GM12872 (cell line): ENCODE results near the gene AIP.

Experiments
- CTCF ChIP-seq: IDR thresholded peaks from 3 replicates; pipeline ENCODE4 v1.5.1; 2011; ENCODE audit warnings: low read depth, mild to moderate bottlenecking, low read length, moderate library complexity; ENCODE audit not compliant: insufficient read depth

AIP gene

GRCh38 chr11:67520856-67521824, 38.3 kb downstream of the AIP start:
- TF ChIP-seq CTCF = no peak

- no peak for TF ChIP-seq CTCF
These were observed 39.1 kb downstream of the AIP start for GRCh38 chr11:67521924-67522323.

- no peak for TF ChIP-seq CTCF
These were observed 39.5 kb downstream of the AIP start for GRCh38 chr11:67522338-67522737.

- no peak for TF ChIP-seq CTCF
These were observed 40.2 kb downstream of the AIP start, which contains the start of gene CABP2 for GRCh38 chr11:67522844-67523555. CABP2 (minus strand) TSS chr11:67523446; CDS start chr11:67523326, 120 bp downstream.

- no peak for TF ChIP-seq CTCF
These were observed 41.0 kb downstream of the AIP start for GRCh38 chr11:67523556-67524479.

GRCh38 chr11:67524480-67524808, 41.6 kb downstream of the AIP start:
- TF ChIP-seq CTCF = no peak
